ENCODE measurements around the gene ATP2A1.

ATP2A1 gene

DNA sequence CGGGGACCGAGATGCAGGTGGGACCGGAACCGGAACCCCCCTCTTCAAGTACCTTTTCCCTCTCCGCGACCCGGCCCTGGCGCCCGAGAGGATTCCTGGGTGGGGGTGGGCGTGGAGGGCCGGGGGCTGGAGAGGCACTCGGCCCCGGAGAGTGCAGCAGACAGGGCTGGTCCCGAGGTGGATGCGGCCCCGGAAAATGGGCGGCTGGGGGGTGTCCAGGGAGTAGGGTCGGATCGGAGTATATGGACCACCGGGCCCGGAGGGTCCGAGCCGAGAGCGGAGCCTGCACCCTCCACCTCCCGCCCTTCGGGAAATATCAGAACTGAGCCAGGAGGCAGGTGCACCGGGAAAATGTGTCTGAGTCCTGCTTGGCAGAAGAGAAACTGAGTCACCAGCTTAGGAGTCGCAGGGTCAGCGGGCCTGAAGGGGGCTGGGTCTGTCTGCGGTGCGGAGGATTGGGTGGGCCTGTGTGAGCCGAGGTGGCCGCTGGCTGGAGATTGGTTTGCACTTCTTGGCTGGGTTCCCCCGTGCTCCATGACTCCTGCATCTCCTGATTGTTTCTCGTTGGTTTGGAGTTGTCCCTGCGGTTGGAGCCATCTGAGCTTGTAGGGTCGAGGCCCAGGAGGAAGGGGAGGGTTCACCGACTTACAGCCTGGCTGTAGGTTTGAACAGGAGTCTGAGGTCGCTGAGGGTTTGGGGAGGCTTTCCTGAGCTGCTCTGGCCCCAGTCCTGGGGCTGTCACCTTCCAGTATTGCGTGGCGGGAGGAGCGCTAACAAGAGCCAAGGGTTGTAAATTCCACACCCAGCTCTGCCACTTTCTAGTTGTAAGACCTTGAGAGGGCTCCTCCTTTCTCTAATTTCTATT, 14.1 kb upstream of the ATP2A1 start:
- H3K4me2 ChIP-seq: peak overlapping the region; percentile 83
- H3K36me3 ChIP-seq (ENCODE audit: insufficient read depth): no peaks in the 10 kb centered on the region
- H3K27me3 ChIP-seq (ENCODE audit: insufficient read depth, low read depth): no peaks in the 10 kb centered on the region
- H3K9ac ChIP-seq: peak overlapping the region; percentile 88
- H3K4me3 ChIP-seq (IDR thresholded peaks at IDR 0.05; ENCODE audit: insufficient read depth, low read depth, low read length): peak overlapping the region; percentile 59
- peaks cover 26% of the 10 kb centered on the region for H3K79me2 ChIP-seq (ENCODE audit: insufficient read depth, low read depth)
- TF ChIP-seq, protein P1, sequence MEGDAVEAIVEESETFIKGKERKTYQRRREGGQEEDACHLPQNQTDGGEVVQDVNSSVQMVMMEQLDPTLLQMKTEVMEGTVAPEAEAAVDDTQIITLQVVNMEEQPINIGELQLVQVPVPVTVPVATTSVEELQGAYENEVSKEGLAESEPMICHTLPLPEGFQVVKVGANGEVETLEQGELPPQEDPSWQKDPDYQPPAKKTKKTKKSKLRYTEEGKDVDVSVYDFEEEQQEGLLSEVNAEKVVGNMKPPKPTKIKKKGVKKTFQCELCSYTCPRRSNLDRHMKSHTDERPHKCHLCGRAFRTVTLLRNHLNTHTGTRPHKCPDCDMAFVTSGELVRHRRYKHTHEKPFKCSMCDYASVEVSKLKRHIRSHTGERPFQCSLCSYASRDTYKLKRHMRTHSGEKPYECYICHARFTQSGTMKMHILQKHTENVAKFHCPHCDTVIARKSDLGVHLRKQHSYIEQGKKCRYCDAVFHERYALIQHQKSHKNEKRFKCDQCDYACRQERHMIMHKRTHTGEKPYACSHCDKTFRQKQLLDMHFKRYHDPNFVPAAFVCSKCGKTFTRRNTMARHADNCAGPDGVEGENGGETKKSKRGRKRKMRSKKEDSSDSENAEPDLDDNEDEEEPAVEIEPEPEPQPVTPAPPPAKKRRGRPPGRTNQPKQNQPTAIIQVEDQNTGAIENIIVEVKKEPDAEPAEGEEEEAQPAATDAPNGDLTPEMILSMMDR (conservative IDR thresholded peaks at IDR 0.05; ENCODE audit: low read depth, low read length): no peak
- H3K27ac ChIP-seq: peak overlapping the region; percentile 79
- H3K4me1 ChIP-seq (ENCODE audit: low read depth, poor library complexity, severe bottlenecking): peaks cover 20% of the 10 kb centered on the region
- no peaks in the 10 kb centered on the region for H4K20me1 ChIP-seq (ENCODE audit: insufficient read depth)
- H2AFZ ChIP-seq (ENCODE audit: low read depth): peak overlapping the region; percentile 94

DNA sequence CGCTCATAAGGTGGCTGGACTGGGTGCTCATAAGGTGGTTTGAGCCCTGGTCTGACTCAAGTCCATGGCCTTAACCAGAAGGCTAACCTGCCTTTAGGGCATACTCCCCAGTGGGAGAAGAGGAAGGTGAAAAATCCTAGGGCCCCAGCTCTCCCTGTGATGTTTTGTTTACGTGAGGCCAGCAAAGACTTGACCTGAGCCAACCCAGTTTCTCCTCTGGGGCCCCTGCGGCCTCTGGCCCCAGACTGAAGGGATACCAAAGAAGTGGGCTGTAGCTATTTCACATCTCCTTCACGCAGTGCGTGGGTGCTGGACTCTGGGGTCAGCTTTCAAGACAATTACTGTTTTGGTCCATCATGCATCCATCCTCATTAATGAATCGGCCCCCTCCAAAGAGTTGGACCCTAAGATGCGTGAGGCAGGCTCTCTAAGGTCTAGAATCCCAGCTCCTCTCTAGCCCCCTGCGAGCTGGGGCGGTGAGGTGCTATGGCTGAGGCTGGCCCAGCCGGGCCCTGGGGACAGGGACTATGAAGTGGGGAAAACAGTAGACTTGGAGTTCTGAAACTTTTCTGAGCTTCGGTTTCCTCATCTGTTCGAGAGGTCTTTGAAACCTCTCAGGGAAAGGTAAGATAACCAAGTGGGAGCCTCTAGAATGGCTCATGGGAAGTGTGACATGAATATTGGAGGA, 13.1 kb upstream of the ATP2A1 start:
- no peak overlapping the region for H2AFZ ChIP-seq (ENCODE audit: low read depth)
- peaks cover 20% of the 10 kb centered on the region for H3K4me1 ChIP-seq (ENCODE audit: low read depth, poor library complexity, severe bottlenecking)
- TF ChIP-seq, protein P1 (conservative IDR thresholded peaks at IDR 0.05; ENCODE audit: low read depth, low read length): no peak
- peak overlapping the region; percentile 79; the same call in 1 of the 2 replicates for H3K27ac ChIP-seq
- peaks cover 26% of the 10 kb centered on the region for H3K79me2 ChIP-seq (ENCODE audit: insufficient read depth, low read depth)
- no peak overlapping the region for H3K9ac ChIP-seq
- no peaks in the 10 kb centered on the region for H4K20me1 ChIP-seq (ENCODE audit: insufficient read depth)
- no peak overlapping the region for H3K4me3 ChIP-seq (IDR thresholded peaks at IDR 0.05; ENCODE audit: insufficient read depth, low read depth, low read length)
- no peaks in the 10 kb centered on the region for H3K27me3 ChIP-seq (ENCODE audit: insufficient read depth, low read depth)
- H3K4me2 ChIP-seq: peak overlapping the region; percentile 83
- H3K36me3 ChIP-seq (ENCODE audit: insufficient read depth): no peaks in the 10 kb centered on the region

DNA sequence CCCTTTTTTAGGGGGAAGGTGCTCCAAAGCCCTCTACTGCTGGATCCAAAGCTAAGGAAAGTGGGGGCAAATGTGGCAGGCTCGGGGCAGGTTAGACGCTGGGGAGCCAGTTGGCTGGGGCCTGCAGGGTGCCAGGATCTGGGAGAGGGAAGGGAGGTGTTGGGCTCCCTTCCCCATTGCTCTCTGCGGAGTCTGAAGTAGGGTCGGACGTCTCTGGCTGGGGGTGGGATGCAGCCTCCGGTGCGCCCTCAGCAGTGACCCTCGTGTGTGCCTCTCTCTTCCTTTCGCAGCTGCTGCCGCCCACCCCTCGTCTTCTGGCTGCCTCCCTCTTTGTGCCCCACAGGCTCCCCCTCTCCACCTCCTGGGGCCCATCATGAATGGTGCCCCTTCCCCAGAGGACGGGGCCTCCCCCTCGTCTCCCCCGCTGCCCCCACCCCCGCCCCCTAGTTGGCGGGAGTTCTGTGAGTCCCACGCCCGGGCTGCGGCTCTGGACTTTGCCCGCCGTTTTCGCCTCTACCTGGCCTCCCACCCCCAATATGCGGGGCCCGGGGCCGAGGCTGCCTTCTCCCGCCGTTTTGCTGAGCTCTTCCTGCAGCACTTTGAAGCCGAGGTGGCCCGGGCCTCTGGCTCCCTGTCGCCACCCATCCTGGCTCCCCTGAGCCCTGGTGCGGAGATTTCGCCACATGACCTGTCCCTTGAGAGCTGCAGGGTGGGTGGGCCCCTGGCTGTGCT, 12.4 kb upstream of the ATP2A1 start:
- peaks cover 26% of the 10 kb centered on the region for H3K79me2 ChIP-seq (ENCODE audit: insufficient read depth, low read depth)
- no peak overlapping the region for H3K9ac ChIP-seq
- TF ChIP-seq, protein P1 (conservative IDR thresholded peaks at IDR 0.05; ENCODE audit: low read depth, low read length): no peak

DNA sequence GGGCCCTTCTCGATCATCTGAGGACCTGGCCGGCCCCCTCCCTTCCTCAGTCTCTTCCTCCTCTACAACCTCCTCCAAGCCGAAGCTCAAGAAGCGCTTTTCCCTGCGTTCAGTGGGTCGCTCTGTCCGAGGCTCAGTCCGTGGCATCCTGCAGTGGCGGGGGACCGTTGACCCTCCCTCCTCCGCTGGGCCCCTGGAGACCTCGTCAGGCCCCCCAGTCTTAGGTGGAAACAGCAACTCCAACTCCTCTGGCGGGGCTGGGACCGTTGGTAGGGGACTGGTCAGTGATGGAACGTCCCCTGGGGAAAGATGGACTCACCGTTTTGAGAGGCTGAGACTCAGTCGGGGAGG, 11.9 kb upstream of the ATP2A1 start:
- Histone ChIP-seq H3K36me3 (ENCODE audit: insufficient read depth) (0 out of 2 replicates have a peak, but pooled peaks cover 3% of the 10 kb centered on the region), H2AFZ (ENCODE audit: low read depth) (no peak overlapping the region), H3K4me1 (ENCODE audit: low read depth, poor library complexity, severe bottlenecking) (peaks cover 20% of the 10 kb centered on the region), H3K4me3 (IDR thresholded peaks at IDR 0.05; ENCODE audit: insufficient read depth, low read depth, low read length) (no peak overlapping the region), H3K9ac (no peak overlapping the region), H3K79me2 (ENCODE audit: insufficient read depth, low read depth) (peaks cover 26% of the 10 kb centered on the region), H3K27ac (no peak overlapping the region), H3K27me3 (ENCODE audit: insufficient read depth, low read depth) (no peaks in the 10 kb centered on the region), H3K4me2 (no peak overlapping the region), H4K20me1 (ENCODE audit: insufficient read depth) (no peaks in the 10 kb centered on the region)
- TF ChIP-seq, protein P1 (conservative IDR thresholded peaks at IDR 0.05; ENCODE audit: low read depth, low read length): no peak

More for the DNA sequence above, 12.4 kb upstream of the ATP2A1 start:
- Histone ChIP-seq H3K4me3 (IDR thresholded peaks at IDR 0.05; ENCODE audit: insufficient read depth, low read depth, low read length) (no peak overlapping the region), H3K4me1 (ENCODE audit: low read depth, poor library complexity, severe bottlenecking) (peaks cover 20% of the 10 kb centered on the region), H3K36me3 (ENCODE audit: insufficient read depth) (no peaks in the 10 kb centered on the region), H3K27ac (no peak overlapping the region), H3K27me3 (ENCODE audit: insufficient read depth, low read depth) (no peaks in the 10 kb centered on the region), H4K20me1 (ENCODE audit: insufficient read depth) (no peaks in the 10 kb centered on the region), H2AFZ (ENCODE audit: low read depth) (no peak overlapping the region), H3K4me2 (no peak overlapping the region)

Data from KMS-11 (cell line).